HepG2 (cell line): ENCODE results near the gene RPTOR. TPM values are rescaled to one million over a fixed set of nuclear protein-coding genes. Genes with fewer than 3 reads are reported as not detected.

Experiments
- ATAC-seq: fragments of 200-7000 bp; cut with Tn5 transposase; 3 replicates; pipeline ENCODE4 v1.9.1; 2020; ENCODE audit warnings: mild to moderate bottlenecking, moderate library complexity
- BruUV-seq: library from RNA; stranded (reverse); fragments of 400-500 nt; replicated peaks from 2 replicates; lab custom pipeline; 2021; lab: Mats Ljungman, UMichigan
- CTCF ChIA-PET: fragments of 300-600 bp; formaldehyde crosslinking; extraction: SDS; loops from one replicate; lab custom pipeline; 2021; ENCODE audit warnings: low total read pairs, inconsistent platforms, low intra/inter-chr PET ratio; lab: Yijun Ruan, JAX
- POLR2A ChIA-PET: fragments of 350-600 bp; sonication (Branson Sonifier 250); formaldehyde crosslinking; loops from one replicate; lab custom pipeline; 2020; ENCODE audit warnings: antibody characterized with exemption, inconsistent platforms; lab: Yijun Ruan, JAX
- DNase-seq: peaks from one replicate; pipeline ENCODE4 v3.0.0-alpha.2; 2015; ENCODE audit warnings: low spot score
- FAIRE-seq: peaks from 3 replicates; lab custom pipeline; 2011; peaks lifted over from hg19 to GRCh38; lab: Jason Lieb, UNC
- H2AFZ ChIP-seq: one replicate; pipeline ENCODE4 v1.6.1; 2011; ENCODE audit warnings: low read length, inconsistent platforms
- H3K27ac ChIP-seq: fragments of 300-600 bp; 3 replicates; pipeline ENCODE4 v1.8.0; 2011; ENCODE audit warnings: mixed run types, mild to moderate bottlenecking, mixed read lengths, low read length, inconsistent platforms; ENCODE audit not compliant: insufficient read depth; ENCODE audit errors: extremely low read length
- H3K27me3 ChIP-seq, 2 experiments: fragments of 200-600 bp in 1 of 2; 2 replicates in 1 of 2; 3 replicates in 1 of 2; pipeline versions ENCODE4 v1.6.0 to v1.8.0; 2011; ENCODE audit warnings: low read length in 2 of 2, mild to moderate bottlenecking in 2 of 2, moderate library complexity in 2 of 2, inconsistent platforms in 1 of 2; ENCODE audit not compliant: insufficient read depth in 2 of 2, control insufficient read depth in 1 of 2
- H3K36me3 ChIP-seq, 2 experiments: fragments of 200-600 bp in 1 of 2; replicated peaks in 1 of 2; 2 replicates in 1 of 2; 3 replicates in 1 of 2; pipeline versions ENCODE4 v1.5.1 to v1.8.0; 2011; ENCODE audit warnings: low read length in 2 of 2, inconsistent platforms in 1 of 2; ENCODE audit not compliant: insufficient read depth in 2 of 2, control insufficient read depth in 1 of 2
- H3K4me1 ChIP-seq: 2 replicates; pipeline ENCODE4 v1.5.1; 2012; ENCODE audit warnings: low read length, inconsistent platforms; ENCODE audit not compliant: insufficient read depth
- H3K4me2 ChIP-seq: 2 replicates; pipeline ENCODE4 v1.6.0; 2011; ENCODE audit warnings: low read depth, low read length, inconsistent platforms
- H3K4me3 ChIP-seq, 3 experiments: fragments of 200-600 bp in 1 of 3; sonication (generic), shearing (Covaris generic) in 1 of 3; replicated peaks in 1 of 3; 2 replicates each; pipeline ENCODE4 v1.5.1; 2011 to 2016; ENCODE audit warnings: low read length in 3 of 3, inconsistent platforms in 2 of 3, low read depth in 2 of 3, mild to moderate bottlenecking in 2 of 3, control low read depth in 1 of 3, mixed read lengths in 1 of 3; ENCODE audit not compliant: insufficient read depth in 1 of 3
- H3K79me2 ChIP-seq: one replicate; pipeline ENCODE4 v1.6.1; 2011; ENCODE audit warnings: low read length, inconsistent platforms; ENCODE audit not compliant: insufficient read depth
- H3K9ac ChIP-seq: 2 replicates; pipeline ENCODE4 v1.6.0; 2011; ENCODE audit warnings: mild to moderate bottlenecking, low read depth, low read length, inconsistent platforms; ENCODE audit not compliant: insufficient read depth
- H3K9me3 ChIP-seq: 2 replicates; pipeline ENCODE4 v1.5.1; 2012; ENCODE audit warnings: mild to moderate bottlenecking, low read length
- H4K20me1 ChIP-seq: 2 replicates; pipeline ENCODE4 v1.6.0; 2011; ENCODE audit warnings: inconsistent platforms, mild to moderate bottlenecking, low read length, moderate library complexity; ENCODE audit not compliant: insufficient read depth
- AGO2 ChIP-seq: fragments of 200-400 bp; formaldehyde crosslinking; optimal IDR thresholded peaks from 2 replicates; pipeline ENCODE3; 2017; ENCODE audit warnings: mild to moderate bottlenecking, low read depth, low read length, moderate library complexity
- JUND ChIP-seq: sonication (generic); formaldehyde crosslinking; IDR thresholded peaks from 2 replicates; pipeline ENCODE4 v1.8.0; 2022; ENCODE audit warnings: mild to moderate bottlenecking, missing genetic modification reagents
- RELA ChIP-seq: sonication (generic); formaldehyde crosslinking; IDR thresholded peaks from 2 replicates; pipeline ENCODE4 v1.4.0; 2020; ENCODE audit warnings: missing genetic modification reagents
- UBTF ChIP-seq: sonication (generic); formaldehyde crosslinking; IDR thresholded peaks from 2 replicates; pipeline ENCODE4 v1.4.0; 2020; ENCODE audit warnings: mild to moderate bottlenecking, missing genetic modification reagents
- ZMYM4 ChIP-seq: sonication (generic); formaldehyde crosslinking; IDR thresholded peaks from 2 replicates; pipeline ENCODE4 v1.8.1; 2023; ENCODE audit warnings: mild to moderate bottlenecking, missing genetic modification reagents
- ZNF3 ChIP-seq: IDR thresholded peaks from 2 replicates; pipeline ENCODE4 v1.7.0; 2017; ENCODE audit warnings: inconsistent platforms
- ZNF550 ChIP-seq: sonication (generic); formaldehyde crosslinking; IDR thresholded peaks from 2 replicates; pipeline ENCODE4 v1.4.0; 2020; ENCODE audit warnings: mild to moderate bottlenecking, missing genetic modification reagents, borderline replicate concordance
- ZNF589 ChIP-seq: sonication (generic); formaldehyde crosslinking; conservative IDR thresholded peaks from 2 replicates; pipeline ENCODE4 v1.8.0; 2022; ENCODE audit warnings: mild to moderate bottlenecking, moderate library complexity, missing genetic modification reagents
- ZNF616 ChIP-seq: sonication (generic); formaldehyde crosslinking; IDR thresholded peaks from 2 replicates; pipeline ENCODE4 v1.5.0; 2020; ENCODE audit warnings: low read depth, mild to moderate bottlenecking, missing genetic modification reagents
- ZSCAN25 ChIP-seq: sonication (generic); formaldehyde crosslinking; IDR thresholded peaks from 2 replicates; pipeline ENCODE4 v1.8.0; 2022; ENCODE audit warnings: mild to moderate bottlenecking, missing genetic modification reagents
- WGBS: methylation state at CpG from one replicate; pipeline ENCODE4 v1.1.6; 2017; ENCODE audit warnings: low lambda C conversion rate; 5-methylcytosine and 5-hydroxymethylcytosine counted together
- in situ Hi-C: cut with HindIII; loops from 2 replicates; pipeline ENCODE4 v1.10.0; 2017; ENCODE audit warnings: low pct_unique_long_range_greater_than_20kb; ENCODE audit not compliant: extremely low pct_ligation_motif_present
- intact Hi-C: fragments of 100-400 bp; cut with micrococcal nuclease; formaldehyde crosslinking; loops from one replicate; pipeline ENCODE4 v1.10.0; 2022; ENCODE audit not compliant: unreplicated experiment
- polyA plus RNA-seq, 8 experiments: library from polyadenylated mRNA; depleted of rRNA in 3 of 8; stranded (reverse) in 7 of 8; unstranded in 1 of 8; fragments of >200 nt; fragmentation: Illumina TruSeq in 4 of 8; extraction: Trizol in 4 of 8; gene quantifications; 2 replicates each; pipeline versions ENCODE4 v1.2.1 to v1.2.3, GENCODE V29; 2011 to 2016; ENCODE audit warnings: low read depth in 4 of 8, missing spikeins in 1 of 8, mixed read lengths in 1 of 8; ENCODE audit not compliant: insufficient read depth in 1 of 8
- total RNA-seq, 5 experiments: library from RNA; depleted of rRNA; stranded (reverse); fragments of >200 nt; fragmentation: Illumina TruSeq; extraction: Trizol; gene quantifications; 2 replicates each; pipeline ENCODE4 v1.2.3, GENCODE V29; 2016; ENCODE audit warnings: low read depth in 1 of 5

Gene RPTOR
- total and polyA plus RNA-seq, 2 of the 13 experiments (the other 11 are each of a cell fraction or from before 2014, with no cell fraction given), result 6.6 to 25.3 TPM

- peaks cover 15% of the 10 kb centered on the region for H3K4me1 ChIP-seq
- peaks cover 12 to 28% of the 10 kb centered on the region in 2 experiments; a peak in 4 of 5 replicates for H3K36me3 ChIP-seq
- H3K27me3 ChIP-seq, result no peaks in the 10 kb centered on the region
- in situ Hi-C loops (no loop called here), intact Hi-C loops (no loop called here)
- H3K27ac ChIP-seq, result no peak overlapping the region
- no peak for FAIRE-seq
- no peaks in the 10 kb centered on the region for H4K20me1 ChIP-seq
- ChIA-PET CTCF (no interaction called here), POLR2A (no interaction called here)
- no peak for TF ChIP-seq ZNF589 (CRISPR knock-in tag)
- TF ChIP-seq JUND, result no peak
- TF ChIP-seq AGO2, result peak; percentile 57
- no peak for TF ChIP-seq ZNF3 (CRISPR knock-in tag)
- no peak for ATAC-seq
- DNase-seq, result no peak
- no peak overlapping the region for H3K4me3 ChIP-seq
- H3K79me2 ChIP-seq, result no peaks in the 10 kb centered on the region
- WGBS, result 98% methylated on average over 27 of the region's 27 CpGs
- H3K4me2 ChIP-seq, result no peak overlapping the region
- no peak overlapping the region for H2AFZ ChIP-seq
- BruUV-seq, result no TSS peak
- no peak overlapping the region for H3K9ac ChIP-seq
- no peaks in the 10 kb centered on the region for H3K9me3 ChIP-seq
Observed at GRCh38 chr17:80830020-80830780, 285.6 kb downstream of the RPTOR start.

- FAIRE-seq (no peak), ATAC-seq (no peak), DNase-seq (no peak)
- POLR2A ChIA-PET, result no interaction called here
- intact Hi-C loops, result no loop called here
- Histone ChIP-seq H3K4me2 (no peak overlapping the region), H3K4me1 (peaks cover 15% of the 10 kb centered on the region), H3K9me3 (no peaks in the 10 kb centered on the region), H3K4me3 (no peak overlapping the region), H3K79me2 (no peaks in the 10 kb centered on the region), H2AFZ (no peak overlapping the region), H3K27me3 (no peaks in the 10 kb centered on the region), H3K27ac (no peak overlapping the region), H3K9ac (no peak overlapping the region), H3K36me3 (peaks cover 5 to 16% of the 10 kb centered on the region in 2 experiments; a peak in 4 of 5 replicates), H4K20me1 (no peaks in the 10 kb centered on the region)
- no TSS peak for BruUV-seq
- TF ChIP-seq UBTF (CRISPR knock-in tag) (no peak), ZMYM4 (no peak), ZNF550 (CRISPR knock-in tag) (no peak), ZNF616 (CRISPR knock-in tag) (no peak), RELA (CRISPR knock-in tag) (no peak), ZSCAN25 (CRISPR knock-in tag) (no peak)
- WGBS, result 92% methylated on average over 6 of the region's 6 CpGs
- in situ Hi-C loops, result no loop called here
- CTCF ChIA-PET, result no interaction called here
Observed at GRCh38 chr17:80831491-80831890, 286.9 kb downstream of the RPTOR start.
